H4 (cell line): ENCODE measurements around the gene TOP3B. TPM values are rescaled to one million over a fixed set of nuclear protein-coding genes. Genes with fewer than 3 reads are reported as not detected.

ENCODE experiments used
- DNase-seq: peaks from one replicate; pipeline ENCODE4 v3.0.0-alpha.2; 2015; ENCODE audit warnings: low spot score
- total RNA-seq: library from RNA; depleted of rRNA; stranded (reverse); fragments of >200 nt; shearing (Covaris generic); gene quantifications from 2 replicates; pipeline ENCODE4 v1.2.3, GENCODE V29; 2014

Gene TOP3B
- total RNA-seq, 1 experiment from 2014 or later, result 10.8 TPM

GRCh38 chr22:21963286-21963685 is 19.3 kb downstream of the TOP3B start:
- no peak for DNase-seq

- DNase-seq, result no peak
Observed at GRCh38 chr22:21962655-21962949, 20.0 kb downstream of the TOP3B start.

GRCh38 chr22:21961886-21962654 is 20.5 kb downstream of the TOP3B start:
- no peak for DNase-seq

GRCh38 chr22:21961127-21961867 is 21.3 kb downstream of the TOP3B start:
- no peak for DNase-seq

- no peak for DNase-seq
Observed at GRCh38 chr22:21960200-21961126, 22.1 kb downstream of the TOP3B start.

GRCh38 chr22:21959274-21960074 is 23.1 kb downstream of the TOP3B start:
- no peak for DNase-seq

- no peak for DNase-seq
Observed at GRCh38 chr22:21958360-21959273, 24.0 kb downstream of the TOP3B start.

- peak; percentile 29 for DNase-seq
Observed at GRCh38 chr22:21952586-21953571, 29.7 kb downstream of the TOP3B start, which contains the start of gene PPM1F. Gene PPM1F (minus strand): TSS chr22:21952848. CDS start chr22:21946048, 6,800 bp downstream.

GRCh38 chr22:21951931-21952465 is 30.6 kb downstream of the TOP3B start:
- DNase-seq, result no peak

GRCh38 chr22:21951062-21951461 is 31.5 kb downstream of the TOP3B start:
- DNase-seq, result no peak

- no peak for DNase-seq
Observed at GRCh38 chr22:21949948-21950347, 32.6 kb downstream of the TOP3B start.

- no peak for DNase-seq
Observed at GRCh38 chr22:21949569-21949918, 33.0 kb downstream of the TOP3B start.

GRCh38 chr22:21948824-21949568 is 33.6 kb downstream of the TOP3B start:
- no peak for DNase-seq

GRCh38 chr22:21948390-21948789 is 34.2 kb downstream of the TOP3B start:
- no peak for DNase-seq

GRCh38 chr22:21947040-21948014 is 35.3 kb downstream of the TOP3B start:
- DNase-seq, result no peak

- no peak for DNase-seq
Observed at GRCh38 chr22:21946262-21946925, 36.2 kb downstream of the TOP3B start.
